ENCODE measurements around the gene B3GALT4.

Gene B3GALT4

DNA sequence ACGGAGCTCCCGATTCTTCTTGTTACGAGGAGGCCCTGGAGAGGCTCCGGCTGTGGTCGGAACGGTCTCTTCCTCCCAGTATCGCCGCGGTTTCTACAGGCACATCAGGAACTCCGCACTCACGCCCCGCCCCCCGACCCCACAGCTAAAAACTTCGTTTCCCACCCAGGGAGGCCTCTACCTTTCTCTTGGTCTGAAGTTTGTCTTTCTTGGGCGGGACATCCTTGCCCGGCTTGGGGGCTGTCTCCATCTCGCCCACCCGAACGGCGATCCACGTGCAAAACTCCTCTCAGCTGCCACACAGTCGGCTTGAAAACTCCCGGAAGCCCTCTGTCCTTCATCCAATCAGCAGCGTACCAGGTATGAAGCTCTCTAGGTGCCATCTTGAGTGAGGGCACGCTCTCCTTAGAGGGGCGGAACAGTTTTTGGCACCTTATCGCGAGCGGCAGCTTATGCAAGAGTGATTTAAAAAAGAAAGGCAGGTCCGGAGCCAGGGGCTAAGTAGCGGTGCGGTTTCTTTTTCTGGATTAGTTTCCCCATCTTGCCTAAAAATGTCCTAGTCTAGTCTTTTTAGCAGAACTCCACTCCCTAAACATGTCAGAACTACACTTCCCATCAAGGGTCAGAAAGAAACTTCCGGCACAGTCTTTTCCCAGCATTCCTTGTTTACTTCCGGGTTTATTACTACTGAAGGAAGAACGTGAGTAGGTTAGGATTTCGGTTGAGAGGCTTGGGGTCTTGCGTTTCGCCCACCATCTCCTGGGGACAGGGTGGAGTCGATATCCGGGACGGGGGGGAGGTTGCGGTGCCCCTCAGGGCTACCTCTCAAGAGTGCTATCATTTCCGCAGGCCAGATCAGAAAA, 12.2 kb downstream of the B3GALT4 start, which contains the start of the genes PFDN6 and WDR46:
TSS of gene PFDN6 (plus strand) at position 681 of the 863 bp plus-strand sequence. CDS start 256 bp downstream, outside the sequence.
TSS of gene WDR46 (minus strand) at position 319 of the 863 bp plus-strand sequence. CDS start at position 250, 69 bp downstream.
- TF ChIP-seq, protein P1, sequence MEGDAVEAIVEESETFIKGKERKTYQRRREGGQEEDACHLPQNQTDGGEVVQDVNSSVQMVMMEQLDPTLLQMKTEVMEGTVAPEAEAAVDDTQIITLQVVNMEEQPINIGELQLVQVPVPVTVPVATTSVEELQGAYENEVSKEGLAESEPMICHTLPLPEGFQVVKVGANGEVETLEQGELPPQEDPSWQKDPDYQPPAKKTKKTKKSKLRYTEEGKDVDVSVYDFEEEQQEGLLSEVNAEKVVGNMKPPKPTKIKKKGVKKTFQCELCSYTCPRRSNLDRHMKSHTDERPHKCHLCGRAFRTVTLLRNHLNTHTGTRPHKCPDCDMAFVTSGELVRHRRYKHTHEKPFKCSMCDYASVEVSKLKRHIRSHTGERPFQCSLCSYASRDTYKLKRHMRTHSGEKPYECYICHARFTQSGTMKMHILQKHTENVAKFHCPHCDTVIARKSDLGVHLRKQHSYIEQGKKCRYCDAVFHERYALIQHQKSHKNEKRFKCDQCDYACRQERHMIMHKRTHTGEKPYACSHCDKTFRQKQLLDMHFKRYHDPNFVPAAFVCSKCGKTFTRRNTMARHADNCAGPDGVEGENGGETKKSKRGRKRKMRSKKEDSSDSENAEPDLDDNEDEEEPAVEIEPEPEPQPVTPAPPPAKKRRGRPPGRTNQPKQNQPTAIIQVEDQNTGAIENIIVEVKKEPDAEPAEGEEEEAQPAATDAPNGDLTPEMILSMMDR (conservative IDR thresholded peaks at IDR 0.05): no peak
- H3K27ac ChIP-seq: peak within 1 kb of the TSS; percentile 81

GRCh38 chr6:33289784-33290315, 12.9 kb downstream of the B3GALT4 start:
- TF ChIP-seq, protein P1 (conservative IDR thresholded peaks at IDR 0.05): no peak

GRCh38 chr6:33290459-33290858, 13.5 kb downstream of the B3GALT4 start:
- TF ChIP-seq, protein P1 (conservative IDR thresholded peaks at IDR 0.05): no peak
- peak overlapping the region; percentile 81 for H3K27ac ChIP-seq

More at GRCh38 chr6:33289784-33290315, 12.9 kb downstream of the B3GALT4 start:
- H3K27ac ChIP-seq: peak overlapping the region; percentile 81

GRCh38 chr6:33292996-33293682, 16.2 kb downstream of the B3GALT4 start:
- no peak overlapping the region; the same call in 1 of the 2 replicates for H3K27ac ChIP-seq
- TF ChIP-seq, protein P1 (conservative IDR thresholded peaks at IDR 0.05): no peak

DNA sequence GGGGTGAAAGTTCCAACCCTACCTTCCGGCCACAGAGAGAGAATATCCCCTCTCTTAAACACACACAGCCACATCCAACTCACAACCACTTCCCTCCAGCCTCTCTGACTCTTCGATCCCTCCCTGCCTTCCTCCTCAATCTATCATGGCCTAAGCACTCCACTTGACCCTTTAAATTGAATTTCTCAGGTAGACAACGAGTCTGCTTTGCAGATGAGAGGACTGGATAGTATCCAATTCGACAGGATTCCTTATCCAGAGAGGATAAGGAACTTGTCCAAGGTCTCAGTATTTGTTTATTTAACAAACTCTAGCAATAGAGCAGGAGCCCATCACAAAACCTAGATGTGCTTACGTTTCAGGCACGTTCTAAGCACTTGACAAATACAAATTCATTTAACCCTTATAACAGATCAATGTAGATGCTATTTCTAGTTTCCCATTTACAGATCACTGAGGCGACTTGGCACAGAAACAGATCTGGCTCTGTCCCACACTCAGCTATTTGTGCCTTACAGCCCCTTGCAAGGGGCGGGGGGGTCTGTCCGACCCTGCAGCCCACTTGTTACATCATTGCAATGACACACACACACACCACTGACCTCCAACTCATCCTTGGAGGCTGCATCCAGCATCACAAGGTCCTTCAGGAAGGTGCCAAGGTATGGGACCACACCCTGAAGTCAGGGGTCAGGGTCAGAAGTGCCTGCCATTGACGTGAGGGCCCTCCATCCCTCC, 17.3 kb downstream of the B3GALT4 start:
- TF ChIP-seq, protein P1 (conservative IDR thresholded peaks at IDR 0.05): no peak
- peak overlapping the region; percentile 99 for H3K27ac ChIP-seq

DNA sequence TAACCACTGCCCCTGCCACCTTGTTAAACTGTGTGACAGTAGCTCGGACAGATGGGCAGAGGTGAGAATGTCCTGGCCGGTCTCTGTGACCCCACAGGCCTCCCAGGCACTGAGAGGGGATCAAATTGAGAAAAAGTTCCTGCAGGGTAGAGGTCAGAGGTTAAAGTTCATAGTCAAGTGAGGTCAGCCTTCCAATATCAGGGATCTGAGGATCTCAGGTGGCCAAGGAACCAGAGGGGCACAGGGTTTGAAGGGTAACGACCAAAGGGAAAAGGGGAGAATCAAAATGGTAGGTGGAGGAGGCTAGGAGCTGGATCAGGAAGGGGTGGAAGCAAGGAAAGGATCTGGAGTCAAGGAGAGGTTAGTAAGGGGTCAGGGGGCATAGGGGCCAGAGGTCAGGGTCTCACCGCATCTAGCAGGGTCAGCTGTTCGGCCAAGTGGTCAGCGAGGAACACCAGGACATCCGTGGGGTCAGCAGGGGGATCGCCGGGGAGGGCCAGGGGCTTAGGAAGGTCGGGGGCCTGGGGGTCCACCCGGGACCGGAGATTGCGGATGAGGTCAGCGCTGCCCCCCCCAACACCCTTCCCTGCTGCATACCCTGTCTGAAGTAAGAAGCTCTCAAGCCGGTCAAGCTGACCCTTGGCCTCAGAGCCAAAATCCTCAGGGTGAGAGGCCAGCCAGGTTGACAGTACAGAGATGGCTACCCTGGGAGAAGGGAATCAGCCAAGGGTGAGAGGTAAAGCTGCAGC, 18.9 kb downstream of the B3GALT4 start:
- TF ChIP-seq, protein P1 (conservative IDR thresholded peaks at IDR 0.05): no peak
- H3K27ac ChIP-seq: peak overlapping the region; percentile 99; the same call in 1 of the 2 replicates

All from VCaP (cell line).